HCT116 (cell line): Measurements from ENCODE around the gene GLRX3. TPM values are rescaled to one million over a fixed set of nuclear protein-coding genes. Genes with fewer than 3 reads are reported as not detected.

Experiments
- ATAC-seq: fragments of 200-7000 bp; cut with Tn5 transposase; 2 replicates; pipeline ENCODE4 v1.9.1; 2020; ENCODE audit warnings: mild to moderate bottlenecking, moderate library complexity
- BruUV-seq: library from RNA; stranded (reverse); fragments of 400-500 nt; replicated peaks from 2 replicates; lab custom pipeline; 2021; lab: Mats Ljungman, UMichigan
- CTCF ChIA-PET: fragments of 300-600 bp; sonication (Branson Sonifier 250); formaldehyde crosslinking; loops from one replicate; lab custom pipeline; 2021; ENCODE audit warnings: antibody characterized with exemption; lab: Charles Lee
- POLR2A ChIA-PET: fragments of 300-600, 350-600 bp; sonication (Branson Sonifier 250); formaldehyde crosslinking; loops from one replicate; lab custom pipeline; 2021; ENCODE audit warnings: antibody characterized with exemption; lab: Charles Lee
- RAD21 ChIA-PET, 2 experiments: fragments of 300-600 bp; sonication (Branson Sonifier 250); formaldehyde crosslinking; loops; one replicate each; lab custom pipeline; 2023; ENCODE audit warnings: low total read pairs in 2 of 2; ENCODE audit not compliant: uncharacterized antibody in 2 of 2, unreplicated experiment in 2 of 2, low non-redundant PET in 1 of 2; lab: Charles Lee
- DNase-seq: peaks from one replicate; pipeline ENCODE4 v3.0.0-alpha.2; 2010; ENCODE audit warnings: low read depth, low spot score
- H2AFZ ChIP-seq: fragments of 200-600 bp; shearing (Covaris generic), sonication (generic); 2 replicates; pipeline ENCODE4 v1.6.1; 2017; ENCODE audit warnings: low read depth, mixed run types, mixed read lengths, antibody characterized with exemption, low read length; ENCODE audit not compliant: poor library complexity, severe bottlenecking
- H3K27ac ChIP-seq: 2 replicates; pipeline ENCODE4 v1.5.1; 2012; ENCODE audit warnings: low read depth, low read length
- H3K27me3 ChIP-seq: fragments of 200-600 bp; sonication (generic); 2 replicates; pipeline ENCODE4 v1.6.1; 2016; ENCODE audit warnings: mixed run types, low read length, mixed read lengths; ENCODE audit not compliant: insufficient read depth
- H3K36me3 ChIP-seq, 2 experiments: fragments of 200-500 bp in 1 of 2; fragments of 200-600 bp in 1 of 2; sonication (Bioruptor generic) in 1 of 2; sonication (generic) in 1 of 2; 2 replicates each; pipeline versions ENCODE4 v1.5.1 to v1.6.1; 2014 to 2016; ENCODE audit warnings: low read length in 2 of 2, inconsistent platforms in 1 of 2, mixed read lengths in 1 of 2, mixed run types in 1 of 2; ENCODE audit not compliant: insufficient read depth in 2 of 2, control insufficient read depth in 1 of 2
- H3K4me1 ChIP-seq, 2 experiments: fragments of 200-600 bp in 1 of 2; sonication (generic) in 1 of 2; 2 replicates each; pipeline versions ENCODE4 v1.5.1 to v1.6.1; 2012 to 2017; ENCODE audit warnings: low read length in 2 of 2, inconsistent platforms in 1 of 2, mild to moderate bottlenecking in 1 of 2, mixed read lengths in 1 of 2, mixed run types in 1 of 2, moderate library complexity in 1 of 2; ENCODE audit not compliant: insufficient read depth in 2 of 2, control insufficient read depth in 1 of 2
- H3K4me2 ChIP-seq: fragments of 200-600 bp; sonication (generic); 2 replicates; pipeline ENCODE4 v1.6.1; 2017; ENCODE audit warnings: mixed run types, low read length, mixed read lengths
- H3K4me3 ChIP-seq, 2 experiments: fragments of 200-600 bp in 1 of 2; sonication (generic) in 1 of 2; replicated peaks in 1 of 2; 2 replicates each; pipeline ENCODE4 v1.5.1; 2011 to 2016; ENCODE audit warnings: low read length in 2 of 2, control low read depth in 1 of 2, low read depth in 1 of 2, mild to moderate bottlenecking in 1 of 2, mixed read lengths in 1 of 2, mixed run types in 1 of 2
- H3K79me2 ChIP-seq: fragments of 200-600 bp; sonication (generic); 2 replicates; pipeline ENCODE4 v1.6.1; 2017; ENCODE audit warnings: mild to moderate bottlenecking, mixed run types, low read length, moderate library complexity, mixed read lengths; ENCODE audit not compliant: insufficient read depth
- H3K9ac ChIP-seq: fragments of 200-600 bp; sonication (generic); 2 replicates; pipeline ENCODE4 v1.6.1; 2016; ENCODE audit warnings: low read length, mixed read lengths
- H3K9me2 ChIP-seq: fragments of 200-600 bp; sonication (generic), shearing (Covaris generic); 2 replicates; pipeline ENCODE4 v1.6.1; 2017; ENCODE audit warnings: mixed run types, mild to moderate bottlenecking, moderate library complexity; ENCODE audit not compliant: insufficient read depth
- H3K9me3 ChIP-seq, 2 experiments: fragments of 200-500 bp in 1 of 2; fragments of 200-600 bp in 1 of 2; sonication (Bioruptor generic) in 1 of 2; sonication (generic) in 1 of 2; 2 replicates each; pipeline ENCODE4 v1.6.1; 2014 to 2017; ENCODE audit warnings: low read length in 2 of 2, mixed read lengths in 2 of 2, inconsistent platforms in 1 of 2, low read depth in 1 of 2, mild to moderate bottlenecking in 1 of 2, mixed run types in 1 of 2, moderate library complexity in 1 of 2; ENCODE audit not compliant: control insufficient read depth in 1 of 2, insufficient read depth in 1 of 2
- H4K20me1 ChIP-seq: fragments of 200-600 bp; sonication (generic), shearing (Covaris generic); 2 replicates; pipeline ENCODE4 v1.6.1; 2017; ENCODE audit warnings: mixed run types, mild to moderate bottlenecking, moderate library complexity; ENCODE audit not compliant: insufficient read depth
- CBX3 ChIP-seq: IDR thresholded peaks from 2 replicates; pipeline ENCODE4 v1.6.1; 2012; ENCODE audit warnings: low read depth
- CEBPB ChIP-seq: IDR thresholded peaks from 2 replicates; pipeline ENCODE4 v1.6.1; 2012; ENCODE audit warnings: low read depth
- CTCF ChIP-seq, 3 experiments: fragments of 200-600 bp in 1 of 3; sonication (generic) in 1 of 3; IDR thresholded peaks in 2 of 3; conservative IDR thresholded peaks in 1 of 3; 2 replicates each; pipeline ENCODE4 v1.5.1; 2012 to 2017; ENCODE audit warnings: low read depth in 2 of 3, low read length in 2 of 3, antibody characterized with exemption in 1 of 3, borderline replicate concordance in 1 of 3, control low read depth in 1 of 3, mild to moderate bottlenecking in 1 of 3, mixed read lengths in 1 of 3, mixed run types in 1 of 3, moderate library complexity in 1 of 3; ENCODE audit not compliant: insufficient read depth in 1 of 3
- EGR1 ChIP-seq: IDR thresholded peaks from 2 replicates; pipeline ENCODE4 v1.6.1; 2012; ENCODE audit warnings: low read depth
- EZH2 ChIP-seq: fragments of 200-600 bp; sonication (generic); IDR thresholded peaks from 2 replicates; pipeline ENCODE4 v1.6.1; 2017; ENCODE audit warnings: antibody characterized with exemption, mixed run types
- EZH2phosphoT487 ChIP-seq: fragments of 200-600 bp; IDR thresholded peaks from 2 replicates; pipeline ENCODE4 v1.6.1; 2018; ENCODE audit warnings: antibody characterized with exemption, borderline replicate concordance
- FOSL1 ChIP-seq: IDR thresholded peaks from 2 replicates; pipeline ENCODE4 v1.6.1; 2012; ENCODE audit warnings: low read depth
- POLR2A ChIP-seq: IDR thresholded peaks from 2 replicates; pipeline ENCODE4 v1.7.0; 2011; ENCODE audit warnings: borderline replicate concordance; ENCODE audit not compliant: insufficient read depth, insufficient read length; ENCODE audit errors: extremely low read depth
- POLR2AphosphoS5 ChIP-seq: IDR thresholded peaks from 2 replicates; pipeline ENCODE4 v1.6.1; 2011; ENCODE audit warnings: mild to moderate bottlenecking, low read depth, low read length, moderate library complexity
- REST ChIP-seq: IDR thresholded peaks from 2 replicates; pipeline ENCODE4 v1.6.1; 2012; ENCODE audit warnings: low read depth
- YY1 ChIP-seq: IDR thresholded peaks from 2 replicates; pipeline ENCODE4 v1.6.1; 2011; ENCODE audit warnings: low read length, low read depth, moderate library complexity, mild to moderate bottlenecking; ENCODE audit not compliant: insufficient replicate concordance; ENCODE audit errors: extremely low read depth
- ZBTB33 ChIP-seq: IDR thresholded peaks from 2 replicates; pipeline ENCODE4 v1.6.1; 2011; ENCODE audit warnings: mild to moderate bottlenecking, low read length, moderate library complexity; ENCODE audit not compliant: insufficient replicate concordance; ENCODE audit errors: extremely low read depth
- ZNF274 ChIP-seq: fragments of 200-500 bp; sonication (Bioruptor generic); IDR thresholded peaks from 2 replicates; pipeline ENCODE4 v1.6.1; 2014; ENCODE audit warnings: mild to moderate bottlenecking, low read depth, low read length, inconsistent platforms
- intact Hi-C: fragments of 100-400 bp; cut with micrococcal nuclease; formaldehyde crosslinking; loops from 2 replicates; pipeline ENCODE4 v1.10.0; 2022
- total RNA-seq: library from RNA; stranded (reverse); gene quantifications from one replicate; pipeline ENCODE4 v1.2.1, GENCODE V29; 2021; ENCODE audit not compliant: unreplicated experiment

Gene GLRX3
- total RNA-seq, 1 experiment from 2014 or later, result 59.1 TPM

- CTCF ChIA-PET, result interaction anchor here (1.5 kb wide), 1 partner anchor 15 kb away, joined by 3 read pairs; no protein-coding TSS in a partner anchor
- DNase-seq, result no peak
- no peak overlapping the region for H3K27ac ChIP-seq
- TF ChIP-seq REST, result no peak
- H3K36me3 ChIP-seq, result no peaks in the 10 kb centered on the region
- RAD21 ChIA-PET, result no interaction called here
- H3K27me3 ChIP-seq, result no peaks in the 10 kb centered on the region
- H3K9ac ChIP-seq, result no peak overlapping the region
- POLR2A ChIA-PET, result no interaction called here
- ATAC-seq, result no peak
- H3K9me3 ChIP-seq, result no peaks in the 10 kb centered on the region
- BruUV-seq, result no TSS peak
- H3K79me2 ChIP-seq, result no peaks in the 10 kb centered on the region
- no peak overlapping the region for H3K4me3 ChIP-seq
- intact Hi-C loops, result loop anchor here (2.0 kb wide), 1 partner anchor 1684 kb away; no protein-coding TSS in a partner anchor
- no peaks in the 10 kb centered on the region for H3K9me2 ChIP-seq
- no peaks in the 10 kb centered on the region for H4K20me1 ChIP-seq
- H3K4me2 ChIP-seq, result no peak overlapping the region
- H2AFZ ChIP-seq, result no peak overlapping the region
- H3K4me1 ChIP-seq, result no peaks in the 10 kb centered on the region
Measured at GRCh38 chr10:130190737-130191115, 54.5 kb downstream of the GLRX3 start.

GRCh38 chr10:130191380-130191779 is 55.2 kb downstream of the GLRX3 start:
- no TSS peak for BruUV-seq
- Histone ChIP-seq H3K9ac (no peak overlapping the region), H2AFZ (no peak overlapping the region)
- no peak for ATAC-seq
- DNase-seq, result no peak
- TF ChIP-seq EZH2 (no peak), CTCF (IDR thresholded peaks at IDR 0.05 in 2 of 3, conservative IDR thresholded peaks at IDR 0.05 in 1 of 3; ENCODE audit: borderline replicate concordance in 1 of 3, insufficient read depth in 1 of 3, low read depth in 2 of 3, low read length in 2 of 3) (no peak), EZH2phosphoT487 (no peak), CBX3 (no peak), ZBTB33 (no peak), ZNF274 (no peak), CEBPB (no peak), YY1 (no peak), EGR1 (no peak), POLR2AphosphoS5 (no peak), FOSL1 (no peak), POLR2A (no peak)
- TF ChIP-seq, all 23 proteins: peak for 0
- intact Hi-C loops, result loop anchor here (2.0 kb wide), 1 partner anchor 1683 kb away; no protein-coding TSS in a partner anchor
- Histone ChIP-seq H4K20me1 (no peaks in the 10 kb centered on the region), H3K9me2 (no peaks in the 10 kb centered on the region), H3K27ac (no peak overlapping the region), H3K4me3 (no peak overlapping the region), H3K4me1 (no peaks in the 10 kb centered on the region), H3K79me2 (no peaks in the 10 kb centered on the region), H3K27me3 (no peaks in the 10 kb centered on the region), H3K9me3 (no peaks in the 10 kb centered on the region), H3K36me3 (no peaks in the 10 kb centered on the region), H3K4me2 (no peak overlapping the region)
- ChIA-PET RAD21 (no interaction called here), POLR2A (no interaction called here), CTCF (no interaction called here)
